NCI-H748 (cell line): ENCODE measurements around the gene PDE1C.
A peak's percentile ranks its signal among the peaks of the same experiment; 100 is the strongest.
"Not testable (repeated sequence)": the region's sequence is repeated elsewhere in the genome, so short reads cannot be mapped to it uniquely, and the experiment has no call there.

Experiments
- DNase-seq: peaks from one replicate; lab custom pipeline; 2025; ENCODE audit not compliant: unreplicated experiment; lab: John Stamatoyannopoulos, UW

Gene PDE1C

GRCh38 chr7:32045228-32045627 lies 25.0 kb downstream of the PDE1C start:
- DNase-seq = no peak

GRCh38 chr7:32044739-32045138 lies 25.5 kb downstream of the PDE1C start:
- no peak for DNase-seq

GRCh38 chr7:32043688-32044087 lies 26.5 kb downstream of the PDE1C start:
- DNase-seq = no peak

GRCh38 chr7:32042900-32043299 lies 27.3 kb downstream of the PDE1C start:
- DNase-seq = no peak

GRCh38 chr7:32039000-32039756 lies 31.0 kb downstream of the PDE1C start:
- peak; percentile 17 for DNase-seq

GRCh38 chr7:32037650-32038198 lies 32.5 kb downstream of the PDE1C start:
- no peak for DNase-seq

GRCh38 chr7:32036557-32036956 lies 33.6 kb downstream of the PDE1C start:
- no peak for DNase-seq

- peak; percentile 87 for DNase-seq
Measured at GRCh38 chr7:32034052-32034451, 36.2 kb downstream of the PDE1C start.

GRCh38 chr7:32033006-32033405 lies 37.2 kb downstream of the PDE1C start:
- no peak for DNase-seq

- no peak for DNase-seq
Measured at GRCh38 chr7:32032211-32032610, 38.0 kb downstream of the PDE1C start.

GRCh38 chr7:32030904-32031692 lies 39.1 kb downstream of the PDE1C start:
- no peak for DNase-seq

- no peak for DNase-seq
Measured at GRCh38 chr7:32026083-32026425, 44.2 kb downstream of the PDE1C start.

GRCh38 chr7:32025381-32026082 lies 44.7 kb downstream of the PDE1C start:
- DNase-seq = peak; percentile 18

GRCh38 chr7:32023376-32023775 lies 46.8 kb downstream of the PDE1C start:
- no peak for DNase-seq

- DNase-seq = no peak
Measured at GRCh38 chr7:32022966-32023365, 47.2 kb downstream of the PDE1C start.

- no peak for DNase-seq
Measured at GRCh38 chr7:32020551-32021159, 49.6 kb downstream of the PDE1C start.

- DNase-seq = no peak
Measured at GRCh38 chr7:32018845-32019578, 51.2 kb downstream of the PDE1C start.

GRCh38 chr7:32015133-32015532 lies 55.1 kb downstream of the PDE1C start:
- DNase-seq = no peak

- not testable (repeated sequence) for DNase-seq
Measured at GRCh38 chr7:32013471-32013870, 56.7 kb downstream of the PDE1C start.

- no peak for DNase-seq
Measured at GRCh38 chr7:32005577-32005976, 64.6 kb downstream of the PDE1C start.
